ENCODE measurements around the gene CCNB1IP1.
A peak's percentile ranks its signal among the peaks of the same experiment; 100 is the strongest.
"Not testable (repeated sequence)": the region's sequence is repeated elsewhere in the genome, so short reads cannot be mapped to it uniquely, and the experiment has no call there.

The CCNB1IP1 gene, protein sequence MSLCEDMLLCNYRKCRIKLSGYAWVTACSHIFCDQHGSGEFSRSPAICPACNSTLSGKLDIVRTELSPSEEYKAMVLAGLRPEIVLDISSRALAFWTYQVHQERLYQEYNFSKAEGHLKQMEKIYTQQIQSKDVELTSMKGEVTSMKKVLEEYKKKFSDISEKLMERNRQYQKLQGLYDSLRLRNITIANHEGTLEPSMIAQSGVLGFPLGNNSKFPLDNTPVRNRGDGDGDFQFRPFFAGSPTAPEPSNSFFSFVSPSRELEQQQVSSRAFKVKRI

DNA sequence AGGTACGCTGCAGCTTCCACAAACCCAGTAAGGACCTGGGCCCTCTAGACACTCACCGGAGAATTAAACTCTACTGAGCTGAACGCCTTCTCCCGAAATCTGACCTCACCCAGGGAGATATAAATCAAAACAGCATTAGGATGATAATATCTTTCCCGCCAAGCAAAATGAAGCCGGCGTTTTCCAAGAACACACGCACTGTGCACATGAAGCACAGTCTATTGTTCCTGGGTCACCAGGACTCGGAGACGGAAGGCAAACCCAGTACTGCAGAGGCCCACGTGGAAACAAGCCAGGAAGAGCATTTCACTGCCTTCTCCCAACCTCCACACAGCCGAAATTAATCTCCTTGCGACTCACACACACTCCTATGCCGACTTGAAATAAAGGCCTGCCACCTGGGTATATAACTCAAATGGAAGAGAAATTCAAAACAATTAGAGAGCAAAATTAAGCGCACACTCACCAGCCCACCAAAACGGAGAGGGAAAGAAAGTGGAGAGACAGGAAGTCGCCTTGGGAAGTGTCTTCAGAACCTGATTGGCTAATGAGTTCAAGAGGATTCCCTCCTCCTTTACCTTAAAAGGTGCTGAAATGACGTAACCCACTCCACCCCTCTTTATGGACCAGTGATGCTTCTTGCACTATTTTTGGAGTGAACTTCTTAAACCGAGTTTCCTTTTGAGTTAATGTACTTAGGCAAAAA lies at the start of gene CCNB1IP1:
Gene CCNB1IP1, minus strand, starts transcription at position 492 of the 706 bp plus-strand sequence. CDS start 16,756 bp downstream, outside the sequence.
- DNase-seq = peak; percentile 76

DNA sequence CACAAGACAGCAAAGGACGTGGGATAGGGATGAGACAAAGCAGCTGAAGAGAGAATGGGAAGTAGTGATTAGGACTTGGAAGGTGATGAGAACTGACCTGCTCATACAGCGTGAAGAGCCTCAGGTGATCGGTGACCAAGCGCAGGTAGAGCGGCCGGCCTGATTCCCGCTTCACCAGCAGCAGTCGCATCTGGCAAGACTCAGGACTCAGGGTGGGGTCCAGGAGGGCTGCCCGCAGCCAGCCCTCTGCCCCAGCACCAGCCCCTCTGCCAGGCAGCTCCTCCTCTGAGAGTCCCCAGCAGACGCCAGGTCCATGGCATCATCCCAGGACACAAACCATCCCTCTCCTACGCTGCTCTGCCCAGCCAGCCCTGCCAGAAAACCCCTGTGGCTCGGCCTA lies 49.4 kb upstream of the CCNB1IP1 start:
- DNase-seq = no peak

DNA sequence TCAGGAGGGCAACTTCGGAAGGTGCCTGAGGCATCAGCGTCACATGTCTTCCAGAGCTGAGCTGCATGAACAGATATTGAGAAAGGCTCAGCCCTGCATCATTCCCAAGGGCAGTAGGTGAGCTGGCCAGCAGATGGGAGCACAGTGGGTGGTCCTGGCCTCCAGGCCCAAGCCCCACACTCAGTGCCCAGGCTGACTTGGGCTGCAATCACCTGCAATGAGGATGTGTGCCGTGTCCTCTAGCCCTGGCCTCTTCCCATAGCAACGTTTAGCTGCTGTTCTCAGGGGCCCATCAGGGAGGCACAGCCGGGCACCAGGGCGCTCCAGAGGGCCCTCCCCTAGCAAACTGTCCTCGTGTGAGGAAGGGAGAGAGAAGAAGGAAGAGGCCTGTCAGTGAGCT lies 48.3 kb upstream of the CCNB1IP1 start:
- DNase-seq = no peak

DNA sequence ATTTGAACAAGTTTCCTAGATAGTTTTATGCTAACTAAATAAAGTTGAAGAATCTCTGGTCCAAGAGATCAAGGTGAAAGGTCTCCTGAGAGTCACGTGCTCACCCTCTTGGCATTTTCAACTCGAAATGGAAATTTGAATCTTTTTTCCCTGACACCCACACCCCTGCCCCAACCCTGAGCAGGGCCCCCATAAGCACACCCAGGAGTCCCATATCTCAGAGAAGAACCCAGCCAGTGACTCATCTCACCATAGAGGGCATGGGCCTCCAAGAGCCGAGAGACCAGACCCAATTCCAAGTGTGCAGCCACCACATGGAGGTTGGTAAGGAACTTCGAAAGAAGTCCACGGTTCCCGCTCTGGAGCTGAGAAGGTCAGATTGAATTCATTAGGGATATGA lies 47.6 kb upstream of the CCNB1IP1 start:
- no peak for DNase-seq

DNA sequence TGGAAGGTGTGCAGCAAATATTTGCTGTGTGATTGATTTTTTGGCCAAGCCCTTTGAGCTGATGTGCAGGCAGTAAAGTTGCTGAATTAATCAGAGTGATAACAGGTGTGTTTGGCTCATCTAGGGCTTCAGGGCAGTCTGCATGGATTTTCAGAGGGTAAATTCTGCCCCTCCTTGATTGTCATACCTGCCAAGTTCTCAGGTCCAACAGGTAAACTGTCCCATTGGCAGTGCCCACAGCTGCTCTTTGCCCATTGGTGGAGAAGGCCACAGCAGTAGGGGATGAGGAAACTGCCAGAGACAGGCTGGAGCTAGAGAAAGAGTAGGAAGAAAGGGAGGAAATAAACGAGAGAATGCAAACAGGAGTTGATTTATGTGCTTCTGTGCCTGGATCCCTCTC lies 46.7 kb upstream of the CCNB1IP1 start:
- no peak for DNase-seq

DNA sequence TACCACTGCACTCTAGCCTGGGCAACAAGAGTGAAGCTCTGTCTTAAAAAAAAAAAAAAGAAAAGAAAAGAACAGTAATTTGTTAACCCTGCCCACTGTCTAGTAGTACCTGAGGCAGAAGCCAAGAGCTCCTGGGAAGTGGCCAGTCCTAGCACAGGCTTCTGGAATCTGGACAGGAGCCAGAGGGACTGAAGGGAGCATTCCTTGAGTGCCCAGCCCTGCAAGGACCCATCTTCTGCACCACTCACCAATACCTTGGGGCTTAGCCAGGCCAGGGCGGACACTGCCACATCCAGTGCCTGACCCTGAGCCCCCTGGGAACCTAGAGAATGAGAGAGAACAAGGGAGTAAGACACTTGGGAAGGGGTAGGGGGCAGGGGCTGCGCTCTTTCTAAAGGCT lies 44.1 kb upstream of the CCNB1IP1 start:
- no peak for DNase-seq

DNA sequence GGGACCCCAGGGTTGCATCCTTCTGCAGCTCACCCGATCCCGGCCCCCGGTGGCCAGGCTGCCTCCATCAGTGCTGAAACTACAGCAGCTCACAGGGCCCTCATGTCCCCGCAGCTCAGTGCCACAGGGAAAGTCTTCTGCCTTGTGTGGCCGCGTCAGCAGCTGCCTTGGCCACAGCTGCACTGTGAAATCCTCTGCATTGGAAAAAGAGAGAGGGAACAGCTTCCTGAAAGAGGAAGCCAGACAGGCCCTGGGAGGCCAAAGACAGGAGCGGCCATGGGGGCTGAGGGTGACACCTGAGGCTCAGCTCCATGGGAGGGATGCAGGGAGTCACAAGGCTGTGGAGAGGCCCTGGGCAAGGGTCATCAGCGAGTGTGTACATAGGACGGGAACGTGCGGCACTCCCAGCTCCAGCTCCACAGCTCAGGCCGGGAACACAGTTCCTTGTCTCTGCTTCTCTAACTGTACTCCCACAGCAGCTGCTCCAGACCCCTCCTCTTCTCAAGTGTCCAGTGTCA lies 43.1 kb upstream of the CCNB1IP1 start:
- DNase-seq = no peak

DNA sequence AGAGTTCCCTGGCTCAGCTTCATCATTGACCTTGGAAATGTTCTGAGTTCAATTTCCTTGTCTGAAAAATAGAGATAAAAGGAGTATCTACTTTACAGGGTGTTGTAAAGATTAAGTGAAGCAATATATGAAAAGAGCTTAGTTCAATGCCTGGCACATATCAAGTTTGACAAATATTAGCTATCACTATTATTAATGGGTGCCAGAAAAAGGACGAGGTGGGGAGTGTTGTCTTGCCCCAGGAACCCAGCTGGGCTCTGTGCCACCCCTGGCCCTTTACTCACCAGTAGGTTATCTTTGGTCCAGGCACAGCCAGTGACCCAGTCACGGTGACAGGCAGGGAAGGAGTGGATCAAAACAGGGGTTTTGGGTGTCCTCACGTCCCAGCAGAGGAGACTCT lies 42.4 kb upstream of the CCNB1IP1 start:
- no peak for DNase-seq

DNA sequence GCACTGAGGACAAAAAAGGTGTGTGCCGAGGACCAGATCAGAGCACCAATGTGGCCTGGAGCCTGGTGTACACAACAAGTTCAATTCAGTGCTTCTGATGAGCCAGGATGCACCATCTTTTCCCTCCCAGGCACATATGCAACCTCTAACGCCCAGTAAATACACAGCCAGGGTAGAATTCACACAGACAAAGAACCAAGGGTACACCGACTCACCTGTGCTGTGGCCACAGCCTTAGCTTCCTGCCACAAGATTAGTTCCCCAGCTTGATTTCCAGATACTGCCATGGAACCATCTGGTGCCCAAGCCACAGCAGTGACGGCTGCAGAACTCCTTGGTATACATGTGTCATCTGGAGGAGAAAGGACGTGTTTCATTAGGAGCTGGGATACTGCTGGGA lies 39.7 kb upstream of the CCNB1IP1 start:
- DNase-seq = no peak

DNA sequence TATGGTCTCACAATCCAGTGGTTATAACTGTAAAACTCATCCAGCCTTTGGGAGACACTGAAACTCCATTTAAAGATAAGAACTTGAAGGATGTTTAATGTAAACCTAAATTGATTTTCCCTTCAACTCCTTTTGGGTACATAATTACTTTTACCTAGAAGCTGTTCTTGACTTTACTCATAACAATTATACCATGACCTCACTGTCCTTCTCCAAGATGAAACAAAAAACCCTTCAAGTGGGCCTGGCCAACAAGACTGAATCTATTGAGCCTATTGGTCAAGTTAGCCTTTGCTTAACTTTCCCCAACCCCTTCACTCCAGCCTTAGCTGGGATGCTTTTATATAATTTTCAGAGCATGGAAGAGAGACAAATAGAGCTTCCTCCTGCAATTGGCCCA lies 32.8 kb upstream of the CCNB1IP1 start:
- no peak for DNase-seq

DNA sequence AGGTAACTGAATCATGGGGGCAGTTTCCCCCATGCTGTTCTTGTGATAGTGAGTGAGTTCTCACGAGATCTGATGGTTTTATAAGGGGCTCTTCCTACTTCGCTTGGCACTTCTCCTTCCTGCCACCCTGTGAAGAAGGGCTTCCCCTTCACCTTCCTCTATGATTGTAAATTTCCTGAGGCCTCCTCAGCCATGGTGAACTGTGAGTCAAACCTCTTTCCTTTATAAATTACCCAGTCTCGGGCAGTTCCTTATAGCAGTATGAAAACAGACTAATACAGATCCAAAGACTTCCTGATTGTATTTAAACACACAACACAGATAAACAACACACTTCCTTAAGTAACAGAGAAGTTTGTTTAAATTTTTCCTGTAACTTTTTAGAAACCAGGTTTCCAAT lies 25.4 kb upstream of the CCNB1IP1 start:
- not testable (repeated sequence) for DNase-seq

DNA sequence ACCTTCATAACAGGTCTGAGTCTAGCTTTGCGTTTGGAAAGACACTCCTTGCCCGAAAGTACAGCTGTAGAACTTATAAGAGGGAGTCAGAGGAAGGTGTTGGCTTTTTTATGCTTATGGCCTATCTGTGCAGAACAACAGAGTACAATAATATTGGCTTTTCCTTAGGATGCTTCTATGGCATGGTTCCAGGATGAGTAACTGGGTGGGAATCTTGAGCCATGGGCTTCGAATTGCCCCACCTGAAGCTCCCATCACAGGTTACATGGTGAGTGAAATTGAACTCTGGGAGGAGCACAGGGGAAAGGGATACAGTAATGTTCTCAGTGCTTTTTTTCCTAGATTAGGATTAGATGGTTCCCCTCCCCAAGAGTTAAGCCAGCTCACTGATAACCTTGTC lies 23.3 kb upstream of the CCNB1IP1 start:
- no peak for DNase-seq

DNA sequence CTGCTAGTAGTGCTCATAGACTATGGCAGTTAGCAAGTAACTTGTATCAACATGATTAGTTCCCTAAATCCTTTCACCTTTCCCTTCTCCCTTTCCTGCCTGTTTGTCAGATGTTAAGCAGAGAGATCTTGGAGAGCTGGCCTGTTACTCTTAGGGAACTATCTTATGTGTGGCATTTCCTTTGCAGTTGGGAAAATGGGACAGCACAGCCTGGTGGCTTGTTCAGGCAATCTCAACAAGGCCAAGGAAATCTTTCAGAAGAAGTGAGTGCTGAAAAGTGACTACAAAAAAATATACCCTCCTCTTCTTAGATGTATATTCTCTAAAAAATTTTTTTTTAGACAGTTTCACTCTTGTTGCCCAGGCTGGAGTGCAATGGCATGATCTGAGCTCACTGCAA lies 17.8 kb upstream of the CCNB1IP1 start:
- no peak for DNase-seq

DNA sequence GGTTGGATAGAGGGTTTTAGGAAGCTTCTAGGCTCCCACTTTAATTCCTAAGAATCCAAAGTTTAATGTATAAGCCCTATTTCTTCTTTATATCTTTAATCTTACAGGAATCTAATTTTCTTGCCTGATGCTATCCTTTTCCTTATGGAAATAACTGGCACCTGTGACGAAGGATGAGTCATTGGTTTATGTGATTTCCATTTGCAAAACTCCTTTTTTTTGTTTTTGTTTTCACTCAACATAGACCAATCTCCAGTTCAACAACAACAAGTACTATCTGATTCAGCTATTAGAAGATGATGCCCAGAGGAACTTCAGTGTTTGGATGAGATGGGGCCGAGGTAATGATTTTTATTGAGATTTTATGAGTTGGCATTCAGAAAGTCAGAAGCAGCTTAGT lies 17.2 kb upstream of the CCNB1IP1 start:
- DNase-seq = no peak

DNA sequence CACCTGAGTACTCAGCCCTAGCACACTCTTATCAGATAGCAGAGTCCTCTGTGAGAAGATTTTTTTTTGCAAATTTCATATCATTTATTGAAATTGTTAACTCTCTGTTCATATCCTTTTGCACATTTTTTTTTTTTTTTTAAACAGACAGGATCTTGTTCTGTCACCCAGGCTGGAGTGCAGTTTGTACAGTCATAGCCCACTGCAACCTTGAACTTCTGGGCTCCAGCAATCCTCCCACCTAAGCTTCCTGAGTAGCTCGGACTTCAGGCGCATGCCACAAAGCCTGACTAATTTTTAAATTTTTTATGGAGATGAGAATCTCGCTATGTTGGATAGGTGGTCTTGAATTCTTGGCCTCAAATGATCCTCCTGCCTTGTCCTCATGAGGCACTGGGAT lies 14.7 kb upstream of the CCNB1IP1 start:
- no peak for DNase-seq

DNA sequence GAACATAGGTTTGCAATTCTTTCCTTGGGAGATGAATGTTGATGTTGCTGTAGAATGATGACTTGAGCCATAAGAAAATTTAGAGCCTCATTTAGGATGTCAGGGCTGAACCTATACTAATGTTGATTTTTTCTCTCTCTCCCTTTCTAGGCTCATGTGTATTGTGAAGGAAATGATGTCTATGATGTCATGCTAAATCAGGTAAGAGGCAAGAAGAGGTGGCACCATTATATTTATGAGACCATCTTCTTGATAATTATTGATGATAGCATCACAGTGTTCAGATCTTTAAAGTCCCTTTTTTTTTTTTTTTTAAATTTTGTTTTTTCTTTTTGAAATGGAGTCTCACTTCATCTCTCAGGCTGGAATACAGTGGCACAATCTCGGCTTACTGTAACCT lies 13.6 kb upstream of the CCNB1IP1 start:
- DNase-seq = no peak

DNA sequence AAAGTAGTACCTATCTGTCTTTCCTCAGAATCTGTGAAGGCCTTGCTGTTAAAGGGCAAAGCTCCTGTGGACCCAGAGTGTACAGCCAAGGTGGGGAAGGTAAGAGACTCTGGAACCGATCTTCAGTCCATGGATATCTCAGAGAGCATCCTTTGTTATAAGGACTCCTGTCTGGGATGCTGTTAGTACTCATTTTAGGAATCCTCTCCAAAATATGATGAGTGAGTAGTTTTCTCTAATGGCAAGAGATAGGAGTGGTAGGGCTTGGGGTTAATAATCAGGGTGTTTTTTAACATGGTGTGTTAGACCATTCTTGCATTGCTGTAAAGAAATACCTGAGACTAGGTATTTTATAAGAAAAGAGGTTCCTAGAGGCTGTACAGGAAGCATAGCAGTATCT lies 12.3 kb upstream of the CCNB1IP1 start:
- no peak for DNase-seq

DNA sequence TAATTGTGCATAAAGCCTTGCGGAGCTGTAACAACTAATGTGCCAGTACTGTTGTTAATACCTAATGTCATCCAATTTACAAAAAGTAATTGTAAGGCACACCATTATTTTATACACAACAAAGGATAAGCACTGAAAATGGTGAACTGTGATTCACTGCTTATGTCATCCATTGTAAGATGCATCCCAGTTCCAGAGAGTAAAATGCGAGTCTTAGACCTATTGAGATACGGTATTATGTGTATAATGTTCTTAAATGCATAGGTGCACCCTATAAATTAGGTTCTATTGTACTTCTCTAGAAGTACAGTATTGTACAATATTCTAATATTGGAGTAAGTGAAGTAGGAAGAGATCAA lies 10.8 kb upstream of the CCNB1IP1 start:
- no peak for DNase-seq

DNA sequence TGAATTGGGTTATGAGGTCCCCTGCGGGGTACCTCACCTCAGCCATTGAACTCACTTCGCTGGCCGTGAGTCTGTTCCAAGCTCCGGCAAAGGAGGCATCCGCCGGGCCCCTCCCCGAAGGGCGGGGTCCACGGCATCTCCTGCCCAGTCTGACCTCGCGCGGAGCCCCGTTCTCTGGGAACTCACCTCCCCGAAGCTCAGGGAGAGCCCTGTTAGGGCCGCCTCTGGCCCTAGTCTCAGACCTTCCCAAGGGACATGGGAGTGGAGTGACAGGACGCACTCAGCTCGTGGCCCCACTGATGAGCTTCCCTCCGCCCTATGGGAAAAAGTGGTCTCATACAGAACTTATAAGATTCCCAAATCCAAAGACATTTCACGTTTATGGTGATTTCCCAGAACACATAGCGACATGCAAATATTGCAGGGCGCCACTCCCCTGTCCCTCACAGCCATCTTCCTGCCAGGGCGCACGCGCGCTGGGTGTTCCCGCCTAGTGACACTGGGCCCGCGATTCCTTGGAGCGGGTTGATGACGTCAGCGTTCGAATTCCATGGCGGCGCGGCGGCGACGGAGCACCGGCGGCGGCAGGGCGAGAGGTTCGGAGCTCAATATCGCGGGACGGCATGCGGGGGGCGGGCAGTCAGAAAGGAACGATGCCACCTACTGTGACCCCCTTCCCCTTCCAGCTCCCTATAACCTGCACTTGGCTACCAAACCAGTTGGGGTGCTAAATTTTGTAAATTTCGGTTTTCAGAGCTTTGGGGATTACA lies 10.2 kb upstream of the CCNB1IP1 start, which contains the start of gene PARP2:
Gene PARP2, plus strand, starts transcription at position 544 of the 770 bp plus-strand sequence. Its CDS starts 7 bp downstream, at position 551.
- peak; percentile 98 for DNase-seq

DNA sequence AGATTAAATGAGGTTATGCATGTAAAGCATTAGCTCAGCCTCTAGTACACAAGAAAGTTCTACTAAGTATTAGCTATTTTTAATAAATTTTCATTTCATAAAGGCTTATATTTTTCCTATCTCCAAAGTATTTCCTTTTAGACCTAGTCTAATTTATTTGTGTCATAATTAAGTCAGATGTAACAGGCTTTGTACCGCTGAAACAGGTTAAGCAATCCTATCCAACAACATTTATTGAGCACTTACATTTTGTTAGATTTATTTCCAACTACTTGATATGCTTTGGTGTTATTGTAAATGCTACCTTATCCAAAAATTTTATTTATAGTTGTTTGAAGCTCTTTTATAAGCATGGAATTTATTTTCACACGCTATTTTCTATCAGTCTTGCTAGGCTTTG lies 8.6 kb upstream of the CCNB1IP1 start:
- no peak for DNase-seq

DNA sequence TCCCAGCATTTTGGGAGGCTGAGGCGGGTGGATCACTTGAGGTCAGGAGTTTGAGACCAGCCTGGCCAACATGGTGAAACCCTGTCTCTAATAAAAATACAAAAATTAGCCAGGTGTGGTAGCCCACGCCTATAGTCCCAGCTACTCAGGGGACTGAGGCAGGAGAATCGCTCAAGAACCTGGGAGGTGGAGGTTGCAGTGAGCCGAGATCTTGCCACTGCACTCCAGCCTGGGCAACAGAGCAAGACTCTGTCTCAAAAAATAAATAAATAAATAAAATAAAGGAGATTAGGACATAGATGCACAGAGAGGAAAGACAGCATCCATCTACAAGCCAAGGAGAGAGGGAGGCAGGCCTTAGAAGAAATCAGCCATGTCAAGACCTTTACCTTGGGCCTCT lies 8.0 kb upstream of the CCNB1IP1 start:
- not testable (repeated sequence) for DNase-seq

DNA sequence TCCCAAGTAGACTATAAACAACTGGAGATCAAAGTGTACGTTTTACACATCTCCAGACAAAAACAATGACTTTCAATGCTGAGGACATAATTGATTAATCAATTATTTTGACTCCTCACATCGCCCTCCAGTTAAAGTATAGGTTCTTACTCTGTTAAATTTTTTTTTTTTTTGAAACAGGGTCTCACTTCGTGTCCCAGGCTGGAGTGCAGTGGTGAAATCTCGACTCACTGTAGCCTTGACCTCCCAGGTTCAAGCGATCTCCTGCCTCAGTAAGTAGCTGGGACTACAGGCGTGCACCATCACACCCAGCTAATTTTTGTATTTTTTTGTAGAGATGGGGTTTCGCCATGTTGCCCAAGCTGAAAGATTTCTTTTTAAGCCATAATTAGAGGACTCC lies 938 bp upstream of the CCNB1IP1 start:
- DNase-seq = no peak

DNA sequence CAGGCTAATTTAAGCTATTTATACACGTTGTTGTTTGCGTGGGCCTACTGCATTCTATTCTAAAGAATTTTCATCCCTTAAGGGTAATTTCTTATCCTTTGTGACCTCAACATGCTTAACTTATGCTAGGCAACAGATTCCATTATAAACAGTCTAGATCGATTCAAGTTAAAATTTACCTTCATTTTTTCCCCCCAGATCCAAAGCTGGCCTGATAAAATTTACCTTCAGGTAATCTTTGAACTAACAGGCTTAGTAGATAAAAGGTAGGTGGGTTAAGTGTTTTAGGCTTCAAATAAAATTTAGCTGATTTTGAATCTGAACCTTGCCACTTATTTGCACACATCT lies 389 bp upstream of the CCNB1IP1 start:
- no peak for DNase-seq

DNA sequence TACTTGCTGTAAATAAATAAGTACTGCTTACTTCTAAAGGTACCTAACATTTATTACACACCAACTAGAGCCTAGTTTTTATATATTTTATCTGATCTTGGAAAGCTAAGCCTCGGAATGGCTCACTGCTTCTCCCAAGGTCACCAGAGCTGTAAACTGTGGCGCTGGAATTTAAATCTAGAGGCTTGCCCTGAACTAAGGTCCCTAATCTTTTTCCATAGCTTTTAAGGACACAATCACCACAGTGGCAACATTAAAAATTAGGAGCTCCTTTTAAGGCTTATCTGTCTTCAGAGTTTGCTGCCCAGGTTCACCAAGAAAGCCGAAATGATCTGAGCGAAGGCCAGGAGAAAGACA lies 670 bp downstream of the CCNB1IP1 start:
- no peak for DNase-seq

Measured in NCI-H187 treated with DMSO at 0.1 percent for 48 hours (cell line).